ENCODE measurements around the gene LAPTM5. TPM values are rescaled to one million over a fixed set of nuclear protein-coding genes. Genes with fewer than 3 reads are reported as not detected.

LAPTM5 gene
- total and polyA plus RNA-seq, 2 donors (not counting 3 experiments of a cell fraction or from before 2014, with no cell fraction given) = 83.4 to 95.2 TPM

DNA sequence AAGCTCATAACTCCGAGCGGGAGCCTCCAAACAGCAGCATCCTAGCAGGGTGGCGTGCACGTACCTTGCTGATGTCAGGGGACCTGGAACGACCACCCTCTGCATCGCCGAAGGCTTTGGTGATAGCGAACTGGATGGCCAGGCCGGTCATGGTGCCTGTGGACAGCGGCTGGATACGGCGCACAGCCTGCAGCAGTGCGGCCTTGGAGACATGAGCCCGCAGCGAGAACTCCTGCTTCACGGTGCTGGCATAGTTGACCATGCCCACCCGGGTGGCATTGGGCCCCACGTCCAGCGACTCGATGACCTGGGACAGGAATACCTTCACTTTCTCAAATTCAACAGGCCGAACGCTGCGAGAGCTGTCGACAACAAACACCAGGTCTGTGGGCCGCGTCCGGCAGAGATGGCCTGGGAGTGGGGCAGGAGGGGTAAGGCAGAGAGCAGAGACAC is 36.2 kb downstream of the LAPTM5 start:
- no peak overlapping the region for H2AFZ ChIP-seq (ENCODE audit: low read depth, low read length)
- H3K36me3 ChIP-seq (ENCODE audit: control insufficient read depth in 2 of 2, extremely low read depth in 1 of 2, insufficient read depth in 2 of 2, low read length in 2 of 2) = no peaks in the 10 kb centered on the region
- H3K27me3 ChIP-seq (ENCODE audit: control insufficient read depth in 2 of 2, insufficient read depth in 2 of 2, low read length in 2 of 2) = no peaks in the 10 kb centered on the region
- no peaks in the 10 kb centered on the region for H3K9me1 ChIP-seq (replicated peaks; ENCODE audit: control insufficient read depth, extremely low read depth, insufficient read depth, low read length)
- H3K9me3 ChIP-seq (replicated peaks; ENCODE audit: control insufficient read depth, insufficient read depth, low read length) = no peaks in the 10 kb centered on the region
- no peak overlapping the region for H3K27ac ChIP-seq (ENCODE audit: insufficient read depth, low read depth, low read length)
- no peaks in the 10 kb centered on the region for H4K20me1 ChIP-seq (replicated peaks; ENCODE audit: control insufficient read depth, extremely low read depth, insufficient read depth, low read length)
- TF ChIP-seq CTCF (IDR thresholded peaks at IDR 0.05; ENCODE audit: extremely low read depth in 1 of 2, insufficient read depth in 1 of 2, low read depth in 1 of 2, low read length in 2 of 2) = no peak
- TF ChIP-seq POLR2A (IDR thresholded peaks at IDR 0.05; ENCODE audit: low read depth, low read length) = no peak
- no peak for TF ChIP-seq GATA2 (IDR thresholded peaks at IDR 0.05; ENCODE audit: insufficient read depth, insufficient read length, low read depth, low read length)
- TF ChIP-seq EZH2 (IDR thresholded peaks at IDR 0.05; ENCODE audit: borderline replicate concordance, low read depth, low read length, severe bottlenecking) = no peak
- no peak for TF ChIP-seq MAX (IDR thresholded peaks at IDR 0.05; ENCODE audit: insufficient read depth, insufficient read length)
- TF ChIP-seq MYC (IDR thresholded peaks at IDR 0.05; ENCODE audit: low read depth, low read length) = no peak
- no peak for TF ChIP-seq POLR2AphosphoS5 (IDR thresholded peaks at IDR 0.05; ENCODE audit: insufficient read depth, low read depth, low read length)
- TF ChIP-seq FOS (IDR thresholded peaks at IDR 0.05; ENCODE audit: borderline replicate concordance, insufficient read depth, low read length) = no peak
- no peak for TF ChIP-seq JUN (IDR thresholded peaks at IDR 0.05; ENCODE audit: borderline replicate concordance, insufficient read depth, insufficient read length, low read depth)
- no peak for DNase-seq (ENCODE audit: low read depth, low spot score)
- H3K4me1 ChIP-seq (ENCODE audit: control insufficient read depth, extremely low read depth, insufficient read depth, low read length) = peaks cover 5% of the 10 kb centered on the region
- dilution Hi-C loops (cut with MboI; ENCODE audit: extremely low pct_ligation_motif_present, low sequenced_read_pairs) = no loop called here
- CTCF ChIA-PET = interaction anchor here (1.8 to 9.0 kb wide), 3 partner anchors 44 to 190 kb away, joined by 4 to 726 read pairs (median 66); no protein-coding TSS in a partner anchor
- FAIRE-seq = no peak
- no peak overlapping the region for H3K4me2 ChIP-seq (ENCODE audit: insufficient read depth, low read length)
- intact Hi-C loops (cut with micrococcal nuclease) = no loop called here
- POLR2A ChIA-PET = no interaction called here
- H3K9ac ChIP-seq (replicated peaks; ENCODE audit: extremely low read depth, insufficient read depth, low read length) = no peak overlapping the region
- H3K79me2 ChIP-seq (ENCODE audit: control insufficient read depth, insufficient read depth, low read length) = no peaks in the 10 kb centered on the region
- no peak overlapping the region for H3K4me3 ChIP-seq (replicated peaks in 1 of 3; ENCODE audit: insufficient read depth in 1 of 3, low read depth in 1 of 3, low read length in 3 of 3)
- no TSS peak for BruUV-seq (replicated peaks)
